GM19035 (cell line): Measurements from ENCODE around the gene ACACA.
"Not testable (repeated sequence)": the region's sequence is repeated elsewhere in the genome, so short reads cannot be mapped to it uniquely, and the experiment has no call there.

Experiments used
- ATAC-seq: cut with Tn5 transposase; IDR thresholded peaks from one replicate; pipeline ENCODE4 v1.9.1; 2021; ENCODE audit not compliant: unreplicated experiment

Gene ACACA

GRCh38 chr17:37082311-37082860 is 324.2 kb downstream of the ACACA start:
- no peak for ATAC-seq

- no peak for ATAC-seq
Measured at GRCh38 chr17:37081287-37081686, 325.3 kb downstream of the ACACA start.

DNA sequence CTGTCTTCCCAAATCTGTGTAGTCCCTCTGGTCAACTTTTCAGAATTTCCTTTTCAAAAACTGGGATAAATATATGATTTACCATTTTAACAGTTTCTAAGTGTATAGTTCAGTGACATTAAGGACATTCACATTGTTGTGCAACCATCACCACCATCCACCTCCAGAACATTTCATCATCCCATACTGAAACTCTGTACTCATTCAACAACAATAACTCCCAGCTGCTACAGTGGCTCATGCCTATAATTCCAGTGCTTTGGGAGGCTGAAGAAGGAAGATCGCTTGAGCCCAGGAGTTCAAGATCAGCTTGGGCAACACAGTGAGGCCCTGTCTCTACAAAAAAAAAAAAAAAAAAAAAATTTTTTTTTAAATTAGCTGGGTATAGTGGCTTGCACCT is 326.9 kb downstream of the ACACA start:
- no peak for ATAC-seq

DNA sequence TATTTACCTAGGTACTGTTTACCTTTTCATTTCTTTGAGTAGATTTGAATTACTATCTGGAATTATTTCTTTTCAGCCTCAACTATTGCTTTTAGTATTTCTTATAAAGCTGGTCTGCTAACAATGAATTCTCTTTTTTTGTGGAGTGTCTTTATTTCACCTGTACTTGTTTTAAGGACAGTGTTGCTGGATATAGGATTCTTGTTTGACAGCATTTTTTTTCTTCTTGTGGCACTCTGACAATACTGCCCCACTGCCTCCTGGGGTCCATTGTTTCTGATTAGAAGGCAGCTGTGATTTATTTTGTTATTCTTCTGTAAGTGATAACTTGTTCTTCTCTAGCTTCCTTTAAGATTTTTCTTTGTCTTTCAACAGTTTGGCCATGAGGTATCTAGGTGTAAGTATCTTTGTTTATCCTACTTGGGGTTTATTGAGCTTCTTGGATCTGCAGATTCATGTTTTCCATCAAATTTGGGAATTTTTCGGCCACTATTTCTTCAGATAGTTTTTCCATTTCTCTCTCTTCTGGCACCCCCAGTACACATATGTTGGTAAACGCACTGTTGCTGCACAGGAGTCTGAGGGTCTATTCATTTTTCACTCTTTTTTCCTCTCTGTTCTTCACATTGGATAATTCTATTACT is 327.4 kb downstream of the ACACA start:
- ATAC-seq = no peak

DNA sequence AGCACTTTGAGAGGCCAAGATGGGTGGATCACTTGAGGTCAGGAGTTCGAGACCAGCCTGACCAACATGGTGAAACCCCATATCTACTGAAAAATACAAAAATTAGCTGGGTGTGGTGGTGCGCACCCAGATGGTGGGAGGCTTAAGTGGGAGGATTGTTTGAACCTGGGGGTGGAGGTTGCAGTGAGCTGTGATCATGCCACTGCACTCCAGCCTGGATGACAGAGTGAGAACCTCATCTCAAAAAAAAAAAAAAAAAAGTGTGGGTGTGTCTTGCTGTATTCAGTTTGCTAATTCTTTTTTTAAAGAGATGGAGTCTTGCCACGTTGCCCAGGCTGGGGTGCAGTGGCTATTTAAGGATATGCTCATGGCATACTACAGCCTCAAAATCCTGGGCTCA is 333.2 kb downstream of the ACACA start:
- ATAC-seq = not testable (repeated sequence)

GRCh38 chr17:37069087-37069486 is 337.5 kb downstream of the ACACA start:
- no peak for ATAC-seq

DNA sequence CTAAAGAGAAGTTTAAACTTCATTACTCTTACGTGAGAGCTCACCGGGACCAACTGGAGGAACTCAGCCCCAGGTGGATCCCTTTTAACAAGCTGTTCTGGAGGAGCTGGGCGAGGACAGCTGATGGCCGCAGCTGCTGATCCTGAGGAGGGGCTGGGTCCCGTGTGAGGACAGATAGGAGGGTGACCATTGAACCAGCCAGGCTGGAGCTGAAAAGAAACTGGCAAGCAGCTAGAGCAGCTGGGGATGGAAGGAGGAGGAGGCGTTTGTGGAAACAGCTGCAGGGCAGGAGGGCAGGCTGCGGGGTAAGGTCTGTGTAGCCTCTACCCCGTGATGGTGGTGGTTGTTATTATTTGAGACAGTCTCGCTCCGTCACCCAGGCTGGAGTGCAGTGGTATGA is 338.4 kb downstream of the ACACA start:
- ATAC-seq = no peak

GRCh38 chr17:37067555-37068111 is 339.0 kb downstream of the ACACA start:
- ATAC-seq = no peak

DNA sequence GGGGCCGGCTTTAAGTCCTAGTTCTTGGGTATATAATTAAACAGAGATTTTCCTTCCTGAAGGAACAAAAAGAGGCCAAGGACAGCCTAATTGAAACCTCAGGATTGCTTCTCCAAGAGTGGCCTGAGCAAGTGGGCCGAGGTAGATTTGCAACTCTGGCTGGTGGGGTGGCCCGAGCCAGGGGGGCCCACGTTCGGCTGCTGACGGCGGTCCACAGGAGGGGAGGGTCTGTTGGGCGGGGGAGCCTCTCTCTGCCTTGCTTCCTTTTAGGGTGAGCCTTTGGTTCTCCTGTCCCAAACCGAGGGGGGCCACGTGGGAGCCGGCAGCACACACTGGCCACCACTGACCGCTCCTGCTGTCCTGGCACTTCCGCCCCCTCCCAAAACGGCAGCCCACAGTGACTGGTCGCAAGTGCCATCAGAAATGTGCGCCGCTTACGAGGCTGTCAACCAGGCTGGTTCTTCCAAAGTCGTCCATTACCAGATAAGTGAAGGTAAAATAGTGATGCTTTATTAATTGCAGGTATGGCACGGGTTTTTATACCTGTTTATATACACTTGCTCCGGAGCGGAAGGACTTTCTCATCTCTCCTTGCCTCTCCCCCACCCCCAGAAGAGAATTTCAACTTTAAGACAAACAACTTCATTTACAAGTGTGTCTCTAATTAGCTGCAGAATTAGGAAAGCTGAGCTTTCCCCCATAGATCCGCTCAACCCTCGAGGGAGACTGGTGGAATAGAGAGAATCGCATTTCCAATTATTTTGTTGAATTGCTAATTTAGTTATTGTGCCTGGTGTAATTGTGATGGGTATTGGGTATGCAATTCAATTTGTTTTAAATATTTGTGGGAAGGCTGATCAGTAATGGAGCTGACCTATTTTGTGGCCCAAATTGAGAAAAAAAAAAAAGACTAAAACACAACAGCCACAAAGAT is 340.0 kb downstream of the ACACA start:
- no peak for ATAC-seq

DNA sequence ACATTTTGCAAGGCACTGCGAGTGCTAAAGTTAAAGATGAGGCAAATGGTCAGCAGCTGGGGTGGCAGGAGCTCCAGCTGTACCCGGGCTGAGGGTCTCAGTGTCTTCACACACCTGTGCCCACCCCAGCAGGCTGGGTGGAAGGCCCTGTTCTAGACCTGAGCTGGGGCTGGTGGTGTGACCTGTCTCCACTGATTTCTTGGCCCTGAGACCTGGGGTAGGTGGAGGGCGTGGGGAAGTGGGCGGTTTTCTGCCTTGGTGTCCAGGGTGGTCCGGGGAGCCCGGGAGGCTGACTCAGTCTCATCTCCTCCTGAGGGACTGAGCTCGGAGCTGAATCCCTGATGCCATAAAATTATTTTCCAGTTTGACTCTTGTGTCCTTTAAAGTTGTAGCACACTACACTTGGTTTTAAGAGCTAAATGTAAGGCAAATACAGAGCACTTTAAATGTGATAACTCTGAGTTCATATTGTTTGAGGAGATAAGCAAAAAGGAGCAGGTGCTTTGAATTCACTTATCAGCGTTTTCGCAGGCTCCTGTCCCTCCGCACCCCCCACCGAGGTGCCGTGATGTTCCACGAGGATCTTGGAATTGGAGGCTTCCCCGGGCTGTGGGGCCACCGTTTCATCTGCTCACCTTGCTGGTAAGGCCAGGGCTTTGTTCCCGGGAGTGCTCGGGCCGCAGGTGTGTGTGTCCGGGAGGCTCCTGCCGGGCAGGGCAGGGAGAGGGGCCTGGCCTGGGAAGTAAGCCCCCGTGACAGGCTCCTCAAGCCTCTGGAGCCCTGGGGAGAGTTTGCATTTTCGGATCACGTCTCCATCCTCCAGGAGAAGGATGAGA is 340.9 kb downstream of the ACACA start:
- ATAC-seq = no peak

- ATAC-seq = no peak
Measured at GRCh38 chr17:37064956-37065355, 341.7 kb downstream of the ACACA start.

DNA sequence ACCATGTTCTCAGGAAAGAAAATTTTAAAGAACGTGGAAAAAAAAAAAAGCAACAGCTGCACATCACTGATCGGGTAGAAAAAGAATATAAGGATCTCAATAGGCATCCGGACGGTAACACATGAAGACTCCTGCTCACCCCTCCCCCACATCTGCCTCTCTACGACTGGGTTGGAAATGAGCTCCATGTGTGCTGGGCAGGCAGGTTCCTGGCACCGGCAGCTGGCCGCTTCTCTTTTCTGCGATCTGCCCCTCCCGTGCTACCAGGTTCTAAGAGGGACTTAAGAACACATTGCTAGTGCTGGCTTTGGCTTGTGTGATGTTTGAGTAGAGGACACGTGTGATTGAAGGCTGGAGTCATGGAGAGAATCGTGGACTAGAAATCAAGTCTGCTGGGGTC is 342.4 kb downstream of the ACACA start:
- ATAC-seq = no peak

- ATAC-seq = no peak
Measured at GRCh38 chr17:37062021-37062420, 344.6 kb downstream of the ACACA start.

GRCh38 chr17:37060928-37061327 is 345.7 kb downstream of the ACACA start:
- no peak for ATAC-seq

- ATAC-seq = no peak
Measured at GRCh38 chr17:37060094-37060493, 346.5 kb downstream of the ACACA start.

GRCh38 chr17:37059493-37059892 is 347.1 kb downstream of the ACACA start:
- ATAC-seq = no peak

DNA sequence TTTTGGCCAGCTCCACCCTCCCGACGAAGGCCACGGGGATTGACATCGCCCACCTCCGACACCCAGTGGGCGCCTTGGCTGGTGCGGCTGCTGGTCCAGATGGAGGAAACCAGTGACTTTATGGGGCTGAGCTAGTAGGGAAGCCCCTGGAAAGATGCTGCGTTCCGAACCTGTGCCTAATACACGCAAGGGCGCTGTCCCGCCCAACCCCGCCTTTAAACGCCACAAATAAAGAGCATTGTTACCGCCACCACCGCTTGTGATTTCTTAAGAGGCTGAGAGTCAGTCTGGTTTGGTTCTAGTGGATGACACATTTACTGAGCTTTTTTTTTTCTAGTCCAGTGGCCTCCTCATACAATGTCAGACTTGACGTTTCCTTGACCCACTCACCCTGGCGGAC is 350.0 kb downstream of the ACACA start:
- no peak for ATAC-seq

DNA sequence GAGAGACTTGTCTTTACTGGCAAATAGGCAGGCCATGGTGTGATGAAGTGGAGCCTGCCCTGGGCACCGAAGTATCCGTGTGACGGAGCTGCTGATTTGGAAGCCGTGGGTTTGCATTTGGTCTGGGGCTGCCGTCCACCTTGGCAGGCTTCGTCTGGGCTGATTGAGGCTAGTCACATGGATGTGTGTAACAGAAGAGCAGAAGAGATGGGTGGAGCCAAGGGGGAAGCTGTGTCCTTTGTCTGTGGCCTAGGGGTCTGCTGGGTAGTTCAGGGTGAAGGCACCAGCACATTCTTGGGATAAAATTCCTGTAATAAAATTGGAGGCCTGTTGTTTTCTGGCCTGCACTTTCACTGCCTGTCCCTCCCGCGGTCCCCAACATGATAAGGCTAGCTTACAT is 351.7 kb downstream of the ACACA start:
- ATAC-seq = no peak

DNA sequence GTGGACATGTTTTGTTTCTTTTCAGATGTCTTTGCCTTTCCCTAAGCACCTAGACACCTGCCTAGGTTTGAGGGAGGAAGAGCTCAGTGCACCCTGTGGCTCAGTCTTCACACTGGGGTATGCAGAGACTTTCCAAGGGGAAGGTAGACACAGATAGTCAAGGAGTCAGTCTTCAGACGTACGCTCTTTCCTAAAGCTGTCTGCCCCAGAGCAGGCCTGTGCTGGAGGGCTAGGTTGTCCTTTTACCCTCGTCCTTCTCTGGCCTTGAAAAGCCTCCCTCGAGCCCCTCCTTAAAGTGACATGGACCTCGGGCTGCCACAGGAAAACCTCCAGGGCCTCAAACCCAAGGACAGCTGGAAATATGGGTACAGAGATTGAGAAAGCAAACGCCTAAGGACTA is 354.2 kb downstream of the ACACA start:
- no peak for ATAC-seq

- no peak for ATAC-seq
Measured at GRCh38 chr17:37051833-37052232, 354.8 kb downstream of the ACACA start.

DNA sequence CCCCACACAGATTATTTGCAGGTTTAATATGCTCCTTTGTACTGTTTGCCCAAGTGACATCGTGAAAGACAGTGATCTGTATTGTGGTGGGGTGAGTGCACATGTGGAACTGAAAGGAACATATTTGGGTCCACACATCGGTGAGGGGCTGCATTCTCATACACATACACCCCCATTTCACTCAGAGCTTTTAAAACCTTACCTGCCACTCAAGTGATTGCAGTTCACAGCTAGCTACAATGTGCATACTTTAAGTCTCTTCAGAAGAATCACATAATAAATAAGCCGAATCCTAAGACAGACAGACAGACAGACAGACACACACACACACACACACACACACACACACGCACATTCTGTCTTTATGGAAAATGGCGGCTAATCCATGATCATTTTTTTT is 355.3 kb downstream of the ACACA start:
- ATAC-seq = no peak
